ENCODE measurements around the gene TGFBR3L.

The TGFBR3L gene

GRCh38 chr19:7914598-7915045 lies at the start of gene TGFBR3L:
TGFBR3L (plus strand) TSS chr19:7914830.
- Histone ChIP-seq H3K9me3 (ENCODE audit: control insufficient read depth in 2 of 2, low read length in 2 of 2) (no peaks in the 10 kb centered on the region), H3K36me3 (ENCODE audit: control insufficient read depth in 2 of 2, insufficient read depth in 2 of 2, low read length in 2 of 2) (peaks cover 23 to 26% of the 10 kb centered on the region in 2 donors), H3K4me3 (ENCODE audit: low read length in 2 of 2) (peak within 1 kb of the TSS in 1 of 2 donors; percentile 29), H3K9ac (ENCODE audit: low read length in 2 of 2) (no peak within 1 kb of the TSS), H3K4me1 (ENCODE audit: control insufficient read depth, insufficient read depth, low read length) (peaks cover 28% of the 10 kb centered on the region), H3K27ac (ENCODE audit: low read length) (no peak within 1 kb of the TSS), H3K27me3 (ENCODE audit: control insufficient read depth in 1 of 2, insufficient read depth in 2 of 2, low read length in 2 of 2) (peaks cover 20 to 38% of the 10 kb centered on the region in 2 donors)

- no peaks in the 10 kb centered on the region for H3K36me3 ChIP-seq (ENCODE audit: control insufficient read depth in 2 of 2, insufficient read depth in 2 of 2, low read length in 2 of 2)
- peaks cover 24% of the 10 kb centered on the region for H3K4me1 ChIP-seq (ENCODE audit: control insufficient read depth, insufficient read depth, low read length)
- H3K9ac ChIP-seq (ENCODE audit: low read length in 2 of 2): no peak overlapping the region
- H3K9me3 ChIP-seq (ENCODE audit: control insufficient read depth in 2 of 2, low read length in 2 of 2): no peaks in the 10 kb centered on the region
- H3K27me3 ChIP-seq (ENCODE audit: control insufficient read depth in 1 of 2, insufficient read depth in 2 of 2, low read length in 2 of 2): peaks cover 26 to 31% of the 10 kb centered on the region in 2 donors
- H3K27ac ChIP-seq (ENCODE audit: low read length): no peak overlapping the region
- no peak overlapping the region for H3K4me3 ChIP-seq (ENCODE audit: low read length in 2 of 2)
These were observed 49.2 kb upstream of the TGFBR3L start for GRCh38 chr19:7865262-7865911.

- Histone ChIP-seq H3K9me3 (ENCODE audit: control insufficient read depth in 2 of 2, low read length in 2 of 2) (no peaks in the 10 kb centered on the region), H3K4me1 (ENCODE audit: control insufficient read depth, insufficient read depth, low read length) (peaks cover 29% of the 10 kb centered on the region), H3K27me3 (ENCODE audit: control insufficient read depth in 1 of 2, insufficient read depth in 2 of 2, low read length in 2 of 2) (peaks cover 14 to 22% of the 10 kb centered on the region in 2 donors), H3K9ac (ENCODE audit: low read length in 2 of 2) (no peak overlapping the region), H3K27ac (ENCODE audit: low read length) (no peak overlapping the region), H3K36me3 (ENCODE audit: control insufficient read depth in 2 of 2, insufficient read depth in 2 of 2, low read length in 2 of 2) (no peaks in the 10 kb centered on the region), H3K4me3 (ENCODE audit: low read length in 2 of 2) (no peak overlapping the region)
These were observed 48.1 kb upstream of the TGFBR3L start for GRCh38 chr19:7866399-7867091.

- Histone ChIP-seq H3K4me1 (ENCODE audit: control insufficient read depth, insufficient read depth, low read length) (peaks cover 29% of the 10 kb centered on the region), H3K27ac (ENCODE audit: low read length) (no peak overlapping the region), H3K9me3 (ENCODE audit: control insufficient read depth in 2 of 2, low read length in 2 of 2) (no peaks in the 10 kb centered on the region), H3K27me3 (ENCODE audit: control insufficient read depth in 1 of 2, insufficient read depth in 2 of 2, low read length in 2 of 2) (peaks cover 11 to 16% of the 10 kb centered on the region in 2 donors), H3K4me3 (ENCODE audit: low read length in 2 of 2) (no peak overlapping the region), H3K9ac (ENCODE audit: low read length in 2 of 2) (no peak overlapping the region), H3K36me3 (ENCODE audit: control insufficient read depth in 2 of 2, insufficient read depth in 2 of 2, low read length in 2 of 2) (no peaks in the 10 kb centered on the region)
These were observed 47.4 kb upstream of the TGFBR3L start for GRCh38 chr19:7867092-7867844.

- Histone ChIP-seq H3K4me3 (ENCODE audit: low read length in 2 of 2) (peak overlapping the region; percentile 19 to 72), H3K9ac (ENCODE audit: low read length in 2 of 2) (no peak overlapping the region), H3K27ac (ENCODE audit: low read length) (no peak overlapping the region), H3K27me3 (ENCODE audit: control insufficient read depth in 1 of 2, insufficient read depth in 2 of 2, low read length in 2 of 2) (peaks cover 21 to 23% of the 10 kb centered on the region in 2 donors), H3K4me1 (ENCODE audit: control insufficient read depth, insufficient read depth, low read length) (peaks cover 29% of the 10 kb centered on the region), H3K36me3 (ENCODE audit: control insufficient read depth in 2 of 2, insufficient read depth in 2 of 2, low read length in 2 of 2) (no peaks in the 10 kb centered on the region), H3K9me3 (ENCODE audit: control insufficient read depth in 2 of 2, low read length in 2 of 2) (no peaks in the 10 kb centered on the region)
These were observed 46.3 kb upstream of the TGFBR3L start for GRCh38 chr19:7868326-7868670.

GRCh38 chr19:7868671-7869452 lies 45.8 kb upstream of the TGFBR3L start:
- peak overlapping the region; percentile 63 to 72 for H3K4me3 ChIP-seq (ENCODE audit: low read length in 2 of 2)
- peaks cover 33% of the 10 kb centered on the region for H3K4me1 ChIP-seq (ENCODE audit: control insufficient read depth, insufficient read depth, low read length)
- H3K9ac ChIP-seq (ENCODE audit: low read length in 2 of 2): peak overlapping the region; percentile 23 to 36
- H3K27ac ChIP-seq (ENCODE audit: low read length): no peak overlapping the region
- H3K9me3 ChIP-seq (ENCODE audit: control insufficient read depth in 2 of 2, low read length in 2 of 2): no peaks in the 10 kb centered on the region
- no peaks in the 10 kb centered on the region for H3K36me3 ChIP-seq (ENCODE audit: control insufficient read depth in 2 of 2, insufficient read depth in 2 of 2, low read length in 2 of 2)
- peaks cover 24 to 25% of the 10 kb centered on the region in 2 donors for H3K27me3 ChIP-seq (ENCODE audit: control insufficient read depth in 1 of 2, insufficient read depth in 2 of 2, low read length in 2 of 2)

- H3K4me3 ChIP-seq (ENCODE audit: low read length in 2 of 2): peak overlapping the region in 1 of 2 donors; percentile 72
- H3K27me3 ChIP-seq (ENCODE audit: control insufficient read depth in 1 of 2, insufficient read depth in 2 of 2, low read length in 2 of 2): peaks cover 26 to 27% of the 10 kb centered on the region in 2 donors
- no peak overlapping the region for H3K27ac ChIP-seq (ENCODE audit: low read length)
- peaks cover 37% of the 10 kb centered on the region for H3K4me1 ChIP-seq (ENCODE audit: control insufficient read depth, insufficient read depth, low read length)
- no peaks in the 10 kb centered on the region for H3K36me3 ChIP-seq (ENCODE audit: control insufficient read depth in 2 of 2, insufficient read depth in 2 of 2, low read length in 2 of 2)
- H3K9me3 ChIP-seq (ENCODE audit: control insufficient read depth in 2 of 2, low read length in 2 of 2): no peaks in the 10 kb centered on the region
- H3K9ac ChIP-seq (ENCODE audit: low read length in 2 of 2): no peak overlapping the region
These were observed 45.1 kb upstream of the TGFBR3L start for GRCh38 chr19:7869453-7869909.

GRCh38 chr19:7869910-7870511 lies 44.6 kb upstream of the TGFBR3L start:
- Histone ChIP-seq H3K9me3 (ENCODE audit: control insufficient read depth in 2 of 2, low read length in 2 of 2) (no peaks in the 10 kb centered on the region), H3K4me1 (ENCODE audit: control insufficient read depth, insufficient read depth, low read length) (peaks cover 37% of the 10 kb centered on the region), H3K27ac (ENCODE audit: low read length) (no peak overlapping the region), H3K36me3 (ENCODE audit: control insufficient read depth in 2 of 2, insufficient read depth in 2 of 2, low read length in 2 of 2) (no peaks in the 10 kb centered on the region), H3K27me3 (ENCODE audit: control insufficient read depth in 1 of 2, insufficient read depth in 2 of 2, low read length in 2 of 2) (peaks cover 29 to 31% of the 10 kb centered on the region in 2 donors), H3K4me3 (ENCODE audit: low read length in 2 of 2) (peak overlapping the region in 1 of 2 donors; percentile 72), H3K9ac (ENCODE audit: low read length in 2 of 2) (no peak overlapping the region)

- Histone ChIP-seq H3K9me3 (ENCODE audit: control insufficient read depth in 2 of 2, low read length in 2 of 2) (no peaks in the 10 kb centered on the region), H3K4me3 (ENCODE audit: low read length in 2 of 2) (peak overlapping the region in 1 of 2 donors; percentile 71), H3K27ac (ENCODE audit: low read length) (no peak overlapping the region), H3K36me3 (ENCODE audit: control insufficient read depth in 2 of 2, insufficient read depth in 2 of 2, low read length in 2 of 2) (no peaks in the 10 kb centered on the region), H3K4me1 (ENCODE audit: control insufficient read depth, insufficient read depth, low read length) (peaks cover 37% of the 10 kb centered on the region), H3K9ac (ENCODE audit: low read length in 2 of 2) (no peak overlapping the region), H3K27me3 (ENCODE audit: control insufficient read depth in 1 of 2, insufficient read depth in 2 of 2, low read length in 2 of 2) (peaks cover 29 to 32% of the 10 kb centered on the region in 2 donors)
These were observed 43.8 kb upstream of the TGFBR3L start for GRCh38 chr19:7870571-7871436.
